Testis (tissue), 3 donors: ENCODE measurements around the gene TULP1. TPM values are rescaled to one million over a fixed set of nuclear protein-coding genes. Genes with fewer than 3 reads are reported as not detected.

Experiments
- DNase-seq: peaks from one replicate; pipeline ENCODE4 v3.0.0-alpha.2; 2019
- H3K27ac ChIP-seq, 2 donors: fragments of 200-600 bp; sonication (generic); one replicate each; pipeline ENCODE4 v1.5.1; 2019
- H3K27me3 ChIP-seq: fragments of 200-600 bp; sonication (generic); one replicate; pipeline ENCODE4 v1.5.1; 2019
- H3K36me3 ChIP-seq: fragments of 200-600 bp; sonication (generic); one replicate; pipeline ENCODE4 v1.5.1; 2017; ENCODE audit warnings: low read depth; ENCODE audit errors: missing control alignments
- H3K4me1 ChIP-seq: fragments of 200-600 bp; sonication (generic); one replicate; pipeline ENCODE4 v1.5.1; 2019
- H3K4me3 ChIP-seq, 2 donors: fragments of 200-600 bp; sonication (generic); one replicate each; pipeline ENCODE4 v1.5.1; 2017 to 2019
- H3K9me3 ChIP-seq: fragments of 200-600 bp; sonication (generic); one replicate; pipeline ENCODE4 v1.5.1; 2017
- POLR2A ChIP-seq: fragments of 450-650 bp; IDR thresholded peaks from one replicate; pipeline ENCODE4 v1.6.1; 2017; ENCODE audit warnings: antibody characterized with exemption, mild to moderate bottlenecking, moderate library complexity
- WGBS, 2 donors: methylation state at CpG; one replicate each; pipeline ENCODE4 v1.1.5; 2018; 5-methylcytosine and 5-hydroxymethylcytosine counted together
- intact Hi-C: fragments of 100-400 bp; cut with DNase I; formaldehyde crosslinking; loops from one replicate; pipeline ENCODE4 v1.15.1; 2023; ENCODE audit warnings: low total_unique reads
- polyA plus RNA-seq: library from polyadenylated mRNA; stranded (reverse); fragments of 350-450 nt; fragmentation: Illumina TruSeq; extraction: RNeasy Lipid Tissue Mini Kit (QIAGEN cat#74804); gene quantifications from one replicate; pipeline ENCODE4 v1.2.3, GENCODE V29; 2014; ENCODE audit warnings: low read depth, low replicate concordance; ENCODE audit not compliant: insufficient read depth
- total RNA-seq, 2 donors: library from RNA; depleted of rRNA; stranded (reverse); fragments of >200 nt; gene quantifications; one replicate each; pipeline ENCODE4 v1.2.3, GENCODE V29; 2016
- TF ChIP-seq, protein P1 (sequence below), 3 experiments: fragments of 450-650 bp in 2 of 3; fragments of 200-600 bp in 1 of 3; sonication (generic) in 1 of 3; IDR thresholded peaks; one replicate each; pipeline ENCODE4 v1.5.1; 2016 to 2019; ENCODE audit warnings: antibody characterized with exemption in 3 of 3, mild to moderate bottlenecking in 2 of 3, moderate library complexity in 1 of 3

The TULP1 gene
- total and polyA plus RNA-seq, 3 donors from 2014 or later, result 0.53 to 2.4 (median 0.87) TPM

DNA sequence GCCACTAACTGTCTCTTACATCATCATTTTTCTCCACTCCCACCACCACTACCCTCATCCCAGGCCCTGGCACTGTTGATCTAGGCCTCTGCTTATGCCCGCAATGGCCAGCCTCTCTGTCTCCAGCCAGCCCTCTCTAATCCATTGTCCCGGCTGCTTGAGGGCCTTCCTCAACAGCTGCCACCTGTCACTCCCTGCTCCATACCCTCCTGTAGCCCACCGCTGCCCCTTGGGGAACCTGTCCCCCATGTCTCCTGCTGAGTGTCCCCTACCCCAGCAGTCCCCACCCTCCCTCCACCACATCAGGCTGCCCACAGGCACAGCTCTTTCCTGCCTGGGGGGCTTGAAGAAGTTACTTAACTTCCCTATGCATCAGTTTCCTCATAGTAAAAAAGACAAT lies 29.2 kb downstream of the TULP1 start:
- Histone ChIP-seq H3K27ac (no peak overlapping the region), H3K36me3 (no peaks in the 10 kb centered on the region)
- 95 to 100% methylated on average over 3 of the region's 3 CpGs for WGBS, 2 donors

DNA sequence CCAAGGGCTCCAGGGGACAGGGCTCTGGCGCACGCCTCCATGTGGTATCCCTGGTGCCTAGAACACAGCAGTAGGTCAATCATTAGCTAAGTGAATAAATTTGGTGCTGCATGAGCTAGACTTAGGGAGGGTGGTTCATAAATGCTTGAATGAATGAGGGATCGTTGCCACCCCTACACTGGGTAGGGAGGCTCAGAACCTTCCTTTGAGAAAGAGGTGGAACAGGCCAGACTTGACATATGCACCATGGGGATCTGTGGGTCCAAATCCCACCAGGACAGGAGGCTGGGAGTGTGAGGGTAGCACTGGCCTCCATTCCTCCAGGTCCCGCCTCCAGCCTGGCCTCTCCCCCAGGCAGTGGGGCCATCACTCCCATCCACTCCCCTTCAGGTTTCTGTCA lies 29.6 kb downstream of the TULP1 start:
- intact Hi-C loops, result no loop called here
- H3K36me3 ChIP-seq, result no peaks in the 10 kb centered on the region
- H3K4me1 ChIP-seq, result peaks cover 33% of the 10 kb centered on the region
- 98 to 100% methylated on average over 4 of the region's 4 CpGs for WGBS, 2 donors
- no peak overlapping the region for H3K27ac ChIP-seq
- no peaks in the 10 kb centered on the region for H3K9me3 ChIP-seq
- H3K27me3 ChIP-seq, result no peaks in the 10 kb centered on the region
- DNase-seq, result no peak
- H3K4me3 ChIP-seq, result no peak overlapping the region
- TF ChIP-seq, protein P1, sequence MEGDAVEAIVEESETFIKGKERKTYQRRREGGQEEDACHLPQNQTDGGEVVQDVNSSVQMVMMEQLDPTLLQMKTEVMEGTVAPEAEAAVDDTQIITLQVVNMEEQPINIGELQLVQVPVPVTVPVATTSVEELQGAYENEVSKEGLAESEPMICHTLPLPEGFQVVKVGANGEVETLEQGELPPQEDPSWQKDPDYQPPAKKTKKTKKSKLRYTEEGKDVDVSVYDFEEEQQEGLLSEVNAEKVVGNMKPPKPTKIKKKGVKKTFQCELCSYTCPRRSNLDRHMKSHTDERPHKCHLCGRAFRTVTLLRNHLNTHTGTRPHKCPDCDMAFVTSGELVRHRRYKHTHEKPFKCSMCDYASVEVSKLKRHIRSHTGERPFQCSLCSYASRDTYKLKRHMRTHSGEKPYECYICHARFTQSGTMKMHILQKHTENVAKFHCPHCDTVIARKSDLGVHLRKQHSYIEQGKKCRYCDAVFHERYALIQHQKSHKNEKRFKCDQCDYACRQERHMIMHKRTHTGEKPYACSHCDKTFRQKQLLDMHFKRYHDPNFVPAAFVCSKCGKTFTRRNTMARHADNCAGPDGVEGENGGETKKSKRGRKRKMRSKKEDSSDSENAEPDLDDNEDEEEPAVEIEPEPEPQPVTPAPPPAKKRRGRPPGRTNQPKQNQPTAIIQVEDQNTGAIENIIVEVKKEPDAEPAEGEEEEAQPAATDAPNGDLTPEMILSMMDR (IDR thresholded peaks at IDR 0.05), result no peak
- no peak for TF ChIP-seq POLR2A

More for the DNA sequence above, 29.2 kb downstream of the TULP1 start:
- H3K4me3 ChIP-seq, result no peak overlapping the region
- TF ChIP-seq, protein P1 (IDR thresholded peaks at IDR 0.05), result no peak
- TF ChIP-seq POLR2A, result no peak
- intact Hi-C loops, result no loop called here
- no peaks in the 10 kb centered on the region for H3K27me3 ChIP-seq
- DNase-seq, result no peak
- H3K4me1 ChIP-seq, result peaks cover 33% of the 10 kb centered on the region
- H3K9me3 ChIP-seq, result no peaks in the 10 kb centered on the region

DNA sequence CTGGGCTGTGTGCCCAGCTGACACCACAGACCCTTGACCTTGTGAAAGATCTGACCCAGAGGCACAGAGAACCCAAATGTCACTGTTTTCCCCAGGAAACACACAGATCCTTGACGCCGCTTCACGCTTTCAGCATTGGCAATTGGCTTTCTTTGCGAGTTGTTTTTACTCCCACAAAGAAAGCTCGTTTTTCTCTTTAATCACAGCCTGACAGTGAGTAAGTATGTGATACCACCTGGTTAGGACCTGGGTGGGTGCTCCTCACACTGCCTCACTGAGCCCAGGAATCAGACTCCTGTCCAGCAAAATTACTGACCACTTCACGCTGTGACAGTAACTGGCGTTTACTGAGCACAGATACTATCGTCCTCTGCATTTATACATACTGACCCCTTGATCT lies 31.5 kb downstream of the TULP1 start:
- H3K27me3 ChIP-seq, result no peaks in the 10 kb centered on the region
- intact Hi-C loops, result no loop called here
- H3K9me3 ChIP-seq, result no peaks in the 10 kb centered on the region
- H3K27ac ChIP-seq, result no peak overlapping the region
- H3K4me3 ChIP-seq, result no peak overlapping the region
- no peak for DNase-seq
- 66 to 67% methylated on average over 8 of the region's 8 CpGs for WGBS, 2 donors
- H3K4me1 ChIP-seq, result peaks cover 23% of the 10 kb centered on the region
- no peak for TF ChIP-seq POLR2A
- TF ChIP-seq, protein P1 (IDR thresholded peaks at IDR 0.05), result no peak
- H3K36me3 ChIP-seq, result no peaks in the 10 kb centered on the region

DNA sequence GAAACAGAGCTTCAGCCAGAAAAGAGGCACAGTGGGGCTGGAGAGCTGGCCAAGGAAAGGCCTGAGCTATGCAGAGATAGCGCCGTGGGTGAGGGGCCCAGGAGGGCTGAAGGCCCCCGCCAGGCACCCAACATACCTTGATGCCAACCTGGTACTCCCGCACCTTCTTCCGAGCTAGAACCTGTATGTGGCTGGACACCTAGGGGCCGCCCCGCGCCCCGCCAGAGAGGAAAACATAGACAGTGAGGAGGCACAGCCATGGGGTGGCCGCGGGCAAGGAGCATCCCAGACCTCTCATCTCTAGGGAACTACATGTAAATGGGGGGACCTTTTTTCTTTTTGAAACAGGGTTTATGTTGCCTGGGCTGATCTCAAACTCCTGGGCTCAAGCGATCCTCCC lies 32.5 kb downstream of the TULP1 start:
- no peaks in the 10 kb centered on the region for H3K9me3 ChIP-seq
- no peaks in the 10 kb centered on the region for H3K27me3 ChIP-seq
- TF ChIP-seq POLR2A, result no peak
- TF ChIP-seq, protein P1 (IDR thresholded peaks at IDR 0.05), result no peak
- 93 to 96% methylated on average over 11 to 12 of the region's 12 CpGs for WGBS, 2 donors
- H3K27ac ChIP-seq, result no peak overlapping the region
- no peak for DNase-seq
- peaks cover 13% of the 10 kb centered on the region for H3K4me1 ChIP-seq
- no peaks in the 10 kb centered on the region for H3K36me3 ChIP-seq
- intact Hi-C loops, result no loop called here
- no peak overlapping the region for H3K4me3 ChIP-seq

DNA sequence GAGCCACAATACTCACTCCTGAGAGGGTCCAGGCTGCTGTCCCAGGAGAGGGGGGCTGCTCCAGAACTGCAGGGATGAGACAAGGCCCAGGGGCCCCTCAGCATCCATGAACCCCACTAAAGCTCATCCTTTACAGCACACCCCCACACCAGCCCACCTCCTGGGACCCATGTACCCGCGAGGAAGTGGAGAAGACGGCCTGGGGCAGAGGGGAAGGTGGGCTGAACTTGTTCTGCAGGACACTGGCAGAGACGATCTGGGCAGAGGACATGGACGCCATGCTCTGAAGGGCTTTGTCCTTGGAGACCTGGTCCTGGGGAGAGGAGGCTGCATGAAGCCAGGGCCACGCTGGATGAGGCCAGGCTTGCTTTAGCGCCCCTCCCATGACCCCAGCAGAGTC lies 34.4 kb downstream of the TULP1 start:
- TF ChIP-seq, protein P1 (IDR thresholded peaks at IDR 0.05), result no peak
- no peak for TF ChIP-seq POLR2A
- H3K4me3 ChIP-seq, result no peak overlapping the region
- no peaks in the 10 kb centered on the region for H3K36me3 ChIP-seq
- intact Hi-C loops, result no loop called here
- 79 to 92% methylated on average over 7 of the region's 7 CpGs for WGBS, 2 donors
- peaks cover 8% of the 10 kb centered on the region for H3K4me1 ChIP-seq
- no peak overlapping the region for H3K27ac ChIP-seq
- DNase-seq, result no peak
- H3K9me3 ChIP-seq, result no peaks in the 10 kb centered on the region
- no peaks in the 10 kb centered on the region for H3K27me3 ChIP-seq
